Liver (tissue), 9 donors: ENCODE results near the gene APBA1. TPM values are rescaled to one million over a fixed set of nuclear protein-coding genes. Genes with fewer than 3 reads are reported as not detected.

ENCODE experiments used
- DNase-seq: peaks from one replicate; pipeline ENCODE4 v3.0.0-alpha.2; 2017; ENCODE audit warnings: low spot score
- H3K27ac ChIP-seq, 2 donors: one replicate each; pipeline ENCODE4 v1.7.0; 2013; ENCODE audit warnings: inconsistent platforms in 2 of 2, low read length in 2 of 2, control low read depth in 1 of 2, low read depth in 1 of 2, mild to moderate bottlenecking in 1 of 2
- H3K27me3 ChIP-seq, 4 donors: one replicate each; pipeline versions ENCODE4 v1.6.1 to v1.7.0; 2013; ENCODE audit warnings: low read length in 3 of 4, inconsistent platforms in 1 of 4, mild to moderate bottlenecking in 1 of 4, moderate library complexity in 1 of 4; ENCODE audit not compliant: control insufficient read depth in 4 of 4, insufficient read depth in 4 of 4
- H3K36me3 ChIP-seq, 4 donors: one replicate each; pipeline versions ENCODE4 v1.6.1 to v1.7.0; 2013; ENCODE audit warnings: low read length in 3 of 4, mild to moderate bottlenecking in 3 of 4, low read depth in 1 of 4, moderate library complexity in 1 of 4; ENCODE audit not compliant: control insufficient read depth in 4 of 4, insufficient read depth in 3 of 4
- H3K4me1 ChIP-seq, 4 donors: one replicate each; pipeline versions ENCODE4 v1.6.1 to v1.7.0; 2013; ENCODE audit warnings: low read length in 3 of 4, mild to moderate bottlenecking in 3 of 4, moderate library complexity in 1 of 4; ENCODE audit not compliant: control insufficient read depth in 4 of 4, insufficient read depth in 4 of 4
- H3K4me3 ChIP-seq, 3 donors: one replicate each; pipeline versions ENCODE4 v1.6.1 to v1.7.0; 2013; ENCODE audit warnings: low read length in 3 of 3, control low read depth in 1 of 3, low read depth in 1 of 3, mild to moderate bottlenecking in 1 of 3
- H3K9ac ChIP-seq, 2 donors: one replicate each; pipeline ENCODE4 v1.7.0; 2013; ENCODE audit warnings: low read length in 2 of 2, mild to moderate bottlenecking in 2 of 2, moderate library complexity in 2 of 2, control low read depth in 1 of 2, low read depth in 1 of 2
- H3K9me3 ChIP-seq, 4 donors: one replicate each; pipeline versions ENCODE4 v1.6.1 to v1.7.0; 2013; ENCODE audit warnings: low read length in 3 of 4; ENCODE audit not compliant: control insufficient read depth in 4 of 4
- EGR1 ChIP-seq, 2 donors: IDR thresholded peaks; 2 replicates each; pipeline ENCODE4 v1.6.1; 2016 to 2018; ENCODE audit warnings: antibody characterized with exemption in 2 of 2, low read depth in 2 of 2
- FOXA1 ChIP-seq: IDR thresholded peaks from 2 replicates; pipeline ENCODE4 v1.6.1; 2016; ENCODE audit warnings: antibody characterized with exemption
- HNF4A ChIP-seq, 2 donors: conservative IDR thresholded peaks; 2 replicates each; pipeline ENCODE4 v1.6.1; 2016; ENCODE audit warnings: antibody characterized with exemption in 2 of 2, mild to moderate bottlenecking in 2 of 2
- RAD21 ChIP-seq, 2 donors: IDR thresholded peaks; 2 replicates each; pipeline ENCODE4 v1.6.1; 2016; ENCODE audit warnings: antibody characterized with exemption in 2 of 2, mild to moderate bottlenecking in 2 of 2
- RXRA ChIP-seq, 2 donors: IDR thresholded peaks; 2 replicates each; pipeline ENCODE4 v1.6.1; 2017 to 2018; ENCODE audit warnings: antibody characterized with exemption in 2 of 2, mild to moderate bottlenecking in 1 of 2
- TAF1 ChIP-seq: conservative IDR thresholded peaks from 2 replicates; pipeline ENCODE4 v1.6.1; 2016; ENCODE audit warnings: antibody characterized with exemption, mild to moderate bottlenecking
- WGBS: extraction: QIAGEN DNeasy Blood & Tissue Kit; methylation state at CpG from one replicate; pipeline ENCODE4 v1.1.7; 2013; 5-methylcytosine and 5-hydroxymethylcytosine counted together
- polyA plus RNA-seq, 2 donors: library from polyadenylated mRNA; stranded (reverse) in 1 of 2; unstranded in 1 of 2; fragments of 200-250 nt in 1 of 2; fragments of >200 nt in 1 of 2; fragmentation: Nextera tagmentation in 1 of 2; extraction: Ambion mirVana in 1 of 2; gene quantifications; one replicate each; pipeline versions ENCODE4 v1.2.1 to v1.2.3, GENCODE V29; 2013 to 2015
- total RNA-seq, 2 donors: library from RNA; depleted of rRNA; stranded (reverse); fragments of >200 nt; gene quantifications; one replicate each; pipeline ENCODE4 v1.2.3, GENCODE V29; 2014
- TF ChIP-seq, protein P1 (sequence below): IDR thresholded peaks from 2 replicates; pipeline ENCODE4 v1.6.1; 2016; ENCODE audit warnings: antibody characterized with exemption
- TF ChIP-seq, protein P2 (sequence below): IDR thresholded peaks from 2 replicates; pipeline ENCODE4 v1.6.1; 2016; ENCODE audit warnings: antibody characterized with exemption, mild to moderate bottlenecking
- donor health status: healthy.
- donor health status: healthy.
- donor health status: healthy.
- donor health status: healthy.
- donor health status: healthy.

Gene APBA1
- total and polyA plus RNA-seq, 4 donors = 2.8 to 19.0 (median 6.1) TPM

- Histone ChIP-seq H3K9me3 (no peaks in the 10 kb centered on the region), H3K36me3 (no peaks in the 10 kb centered on the region), H3K27ac (no peak overlapping the region), H3K9ac (no peak overlapping the region), H3K27me3 (no peaks in the 10 kb centered on the region), H3K4me3 (no peak overlapping the region), H3K4me1 (peaks cover 0 to 11% (median 2%) of the 10 kb centered on the region in 4 donors)
- TF ChIP-seq RXRA (IDR thresholded peaks at IDR 0.05) = peak; percentile 13 to 17
- TF ChIP-seq, protein P1, sequence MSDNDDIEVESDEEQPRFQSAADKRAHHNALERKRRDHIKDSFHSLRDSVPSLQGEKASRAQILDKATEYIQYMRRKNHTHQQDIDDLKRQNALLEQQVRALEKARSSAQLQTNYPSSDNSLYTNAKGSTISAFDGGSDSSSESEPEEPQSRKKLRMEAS = no peak
- TF ChIP-seq RAD21 (IDR thresholded peaks at IDR 0.05) = peak in 1 of 2 donors; percentile 5
- no peak for DNase-seq
- WGBS = 23% methylated on average over 3 of the region's 3 CpGs
Observed at GRCh38 chr9:69632768-69633167, 39.4 kb downstream of the APBA1 start.

GRCh38 chr9:69627281-69627680 lies 44.9 kb downstream of the APBA1 start:
- no peak overlapping the region for H3K27ac ChIP-seq
- DNase-seq = no peak
- no peaks in the 10 kb centered on the region for H3K9me3 ChIP-seq
- TF ChIP-seq FOXA1 (no peak), EGR1 (IDR thresholded peaks at IDR 0.05; ENCODE audit: low read depth in 2 of 2) (no peak), RXRA (IDR thresholded peaks at IDR 0.05) (no peak)
- H3K27me3 ChIP-seq = no peaks in the 10 kb centered on the region
- H3K4me3 ChIP-seq = no peak overlapping the region
- peaks cover 0 to 7% (median 1%) of the 10 kb centered on the region in 4 donors for H3K4me1 ChIP-seq
- H3K36me3 ChIP-seq = no peaks in the 10 kb centered on the region
- H3K9ac ChIP-seq = no peak overlapping the region
- 80% methylated on average over 3 of the region's 3 CpGs for WGBS

- Histone ChIP-seq H3K9ac (no peak overlapping the region), H3K27ac (no peak overlapping the region), H3K36me3 (peaks cover 0 to 7% (median 2%) of the 10 kb centered on the region in 4 donors), H3K4me3 (no peak overlapping the region), H3K9me3 (no peaks in the 10 kb centered on the region), H3K27me3 (no peaks in the 10 kb centered on the region), H3K4me1 (peaks cover 0 to 7% (median 1%) of the 10 kb centered on the region in 4 donors)
- WGBS = 81% methylated on average over 3 of the region's 3 CpGs
- no peak for TF ChIP-seq TAF1
- no peak for TF ChIP-seq HNF4A (conservative IDR thresholded peaks at IDR 0.05)
- DNase-seq = no peak
Observed at GRCh38 chr9:69623276-69623675, 48.9 kb downstream of the APBA1 start.

DNA sequence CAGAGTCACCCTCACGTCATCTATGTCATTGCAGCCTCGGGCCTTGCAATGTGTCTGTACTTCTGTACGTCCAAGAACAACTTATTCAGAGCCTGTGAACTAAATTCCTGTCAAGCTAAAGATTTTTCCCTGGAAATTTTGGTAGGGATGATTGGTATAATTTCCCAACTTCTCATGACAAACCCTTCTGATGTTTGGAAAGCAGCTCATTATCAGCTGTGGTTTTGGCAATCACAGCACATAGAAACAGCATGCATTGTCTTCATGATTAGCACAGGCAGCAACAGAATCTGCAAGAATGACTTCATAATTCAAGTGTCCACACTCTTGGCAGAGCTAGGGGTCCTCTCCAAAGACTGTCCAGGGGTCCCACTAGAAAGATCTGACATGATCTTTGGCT lies 49.5 kb downstream of the APBA1 start:
- H3K27me3 ChIP-seq = no peaks in the 10 kb centered on the region
- TF ChIP-seq EGR1 (IDR thresholded peaks at IDR 0.05; ENCODE audit: low read depth in 2 of 2) (no peak), RAD21 (IDR thresholded peaks at IDR 0.05) (no peak)
- TF ChIP-seq, protein P2, sequence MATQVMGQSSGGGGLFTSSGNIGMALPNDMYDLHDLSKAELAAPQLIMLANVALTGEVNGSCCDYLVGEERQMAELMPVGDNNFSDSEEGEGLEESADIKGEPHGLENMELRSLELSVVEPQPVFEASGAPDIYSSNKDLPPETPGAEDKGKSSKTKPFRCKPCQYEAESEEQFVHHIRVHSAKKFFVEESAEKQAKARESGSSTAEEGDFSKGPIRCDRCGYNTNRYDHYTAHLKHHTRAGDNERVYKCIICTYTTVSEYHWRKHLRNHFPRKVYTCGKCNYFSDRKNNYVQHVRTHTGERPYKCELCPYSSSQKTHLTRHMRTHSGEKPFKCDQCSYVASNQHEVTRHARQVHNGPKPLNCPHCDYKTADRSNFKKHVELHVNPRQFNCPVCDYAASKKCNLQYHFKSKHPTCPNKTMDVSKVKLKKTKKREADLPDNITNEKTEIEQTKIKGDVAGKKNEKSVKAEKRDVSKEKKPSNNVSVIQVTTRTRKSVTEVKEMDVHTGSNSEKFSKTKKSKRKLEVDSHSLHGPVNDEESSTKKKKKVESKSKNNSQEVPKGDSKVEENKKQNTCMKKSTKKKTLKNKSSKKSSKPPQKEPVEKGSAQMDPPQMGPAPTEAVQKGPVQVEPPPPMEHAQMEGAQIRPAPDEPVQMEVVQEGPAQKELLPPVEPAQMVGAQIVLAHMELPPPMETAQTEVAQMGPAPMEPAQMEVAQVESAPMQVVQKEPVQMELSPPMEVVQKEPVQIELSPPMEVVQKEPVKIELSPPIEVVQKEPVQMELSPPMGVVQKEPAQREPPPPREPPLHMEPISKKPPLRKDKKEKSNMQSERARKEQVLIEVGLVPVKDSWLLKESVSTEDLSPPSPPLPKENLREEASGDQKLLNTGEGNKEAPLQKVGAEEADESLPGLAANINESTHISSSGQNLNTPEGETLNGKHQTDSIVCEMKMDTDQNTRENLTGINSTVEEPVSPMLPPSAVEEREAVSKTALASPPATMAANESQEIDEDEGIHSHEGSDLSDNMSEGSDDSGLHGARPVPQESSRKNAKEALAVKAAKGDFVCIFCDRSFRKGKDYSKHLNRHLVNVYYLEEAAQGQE = no peak
- H3K36me3 ChIP-seq = peaks cover 0 to 7% (median 2%) of the 10 kb centered on the region in 4 donors
- H3K4me1 ChIP-seq = peaks cover 0 to 7% (median 1%) of the 10 kb centered on the region in 4 donors
- no peak for DNase-seq
- no peak overlapping the region for H3K4me3 ChIP-seq
- no peaks in the 10 kb centered on the region for H3K9me3 ChIP-seq
- no peak overlapping the region for H3K9ac ChIP-seq
- no peak overlapping the region for H3K27ac ChIP-seq
- WGBS = 85% methylated on average over 3 of the region's 3 CpGs
